Fibroblast of mammary gland (primary cell): Measurements from ENCODE around the gene NDUFS4.

Experiments
- DNase-seq: peaks from one replicate; pipeline ENCODE4 v3.0.0-alpha.2; 2010; ENCODE audit warnings: low read depth
- H3K4me3 ChIP-seq: 2 replicates; pipeline ENCODE4 v1.5.1; 2011; ENCODE audit warnings: low read depth, mild to moderate bottlenecking, low read length, moderate library complexity; ENCODE audit not compliant: control insufficient read depth
- TF ChIP-seq, protein P1 (sequence below): conservative IDR thresholded peaks from 2 replicates; pipeline ENCODE4 v1.5.1; 2011; ENCODE audit warnings: low read depth, low read length, inconsistent platforms; ENCODE audit not compliant: control insufficient read depth, insufficient read depth

Gene NDUFS4

DNA sequence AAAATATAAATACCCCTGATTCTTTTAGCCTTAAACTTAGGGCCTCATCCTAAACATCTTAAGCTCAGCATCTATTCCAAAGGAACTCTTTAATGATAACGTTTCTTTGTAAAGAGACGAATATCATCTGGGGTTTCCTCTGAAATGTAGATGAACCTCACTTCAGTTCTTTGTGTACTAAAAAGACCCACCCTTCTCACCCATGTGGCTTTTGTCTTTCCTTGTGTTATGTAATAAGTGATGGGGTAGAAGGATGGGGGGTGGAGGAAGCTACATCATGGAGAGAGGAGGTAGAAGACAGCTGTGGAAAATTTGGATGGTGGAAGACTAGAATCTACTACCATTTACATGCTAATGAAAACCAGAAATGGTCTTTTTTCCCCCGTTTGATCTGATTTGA, 111.0 kb downstream of the NDUFS4 start:
- TF ChIP-seq, protein P1, sequence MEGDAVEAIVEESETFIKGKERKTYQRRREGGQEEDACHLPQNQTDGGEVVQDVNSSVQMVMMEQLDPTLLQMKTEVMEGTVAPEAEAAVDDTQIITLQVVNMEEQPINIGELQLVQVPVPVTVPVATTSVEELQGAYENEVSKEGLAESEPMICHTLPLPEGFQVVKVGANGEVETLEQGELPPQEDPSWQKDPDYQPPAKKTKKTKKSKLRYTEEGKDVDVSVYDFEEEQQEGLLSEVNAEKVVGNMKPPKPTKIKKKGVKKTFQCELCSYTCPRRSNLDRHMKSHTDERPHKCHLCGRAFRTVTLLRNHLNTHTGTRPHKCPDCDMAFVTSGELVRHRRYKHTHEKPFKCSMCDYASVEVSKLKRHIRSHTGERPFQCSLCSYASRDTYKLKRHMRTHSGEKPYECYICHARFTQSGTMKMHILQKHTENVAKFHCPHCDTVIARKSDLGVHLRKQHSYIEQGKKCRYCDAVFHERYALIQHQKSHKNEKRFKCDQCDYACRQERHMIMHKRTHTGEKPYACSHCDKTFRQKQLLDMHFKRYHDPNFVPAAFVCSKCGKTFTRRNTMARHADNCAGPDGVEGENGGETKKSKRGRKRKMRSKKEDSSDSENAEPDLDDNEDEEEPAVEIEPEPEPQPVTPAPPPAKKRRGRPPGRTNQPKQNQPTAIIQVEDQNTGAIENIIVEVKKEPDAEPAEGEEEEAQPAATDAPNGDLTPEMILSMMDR: no peak
- no peak for DNase-seq
- no peak overlapping the region for H3K4me3 ChIP-seq

DNA sequence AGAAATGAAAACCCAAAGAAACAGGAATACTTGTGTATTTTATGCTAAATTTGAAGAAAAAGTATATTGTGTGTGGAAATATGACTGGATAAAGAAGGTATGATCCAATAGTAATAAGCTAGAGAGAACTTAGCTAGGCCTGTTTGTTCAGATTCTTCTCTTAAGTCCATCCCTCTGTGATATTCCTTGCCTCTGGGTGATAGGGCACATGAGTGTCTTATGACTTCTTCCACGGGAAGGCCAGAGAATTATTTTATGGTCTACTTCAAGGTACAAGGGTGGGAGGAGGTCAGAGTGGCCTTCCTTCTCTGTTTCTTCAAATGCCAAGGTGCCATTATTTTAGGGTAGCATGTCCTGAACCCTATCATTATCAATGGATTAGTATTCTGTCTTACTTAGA, 113.7 kb downstream of the NDUFS4 start:
- H3K4me3 ChIP-seq: no peak overlapping the region
- DNase-seq: no peak
- TF ChIP-seq, protein P1: no peak

DNA sequence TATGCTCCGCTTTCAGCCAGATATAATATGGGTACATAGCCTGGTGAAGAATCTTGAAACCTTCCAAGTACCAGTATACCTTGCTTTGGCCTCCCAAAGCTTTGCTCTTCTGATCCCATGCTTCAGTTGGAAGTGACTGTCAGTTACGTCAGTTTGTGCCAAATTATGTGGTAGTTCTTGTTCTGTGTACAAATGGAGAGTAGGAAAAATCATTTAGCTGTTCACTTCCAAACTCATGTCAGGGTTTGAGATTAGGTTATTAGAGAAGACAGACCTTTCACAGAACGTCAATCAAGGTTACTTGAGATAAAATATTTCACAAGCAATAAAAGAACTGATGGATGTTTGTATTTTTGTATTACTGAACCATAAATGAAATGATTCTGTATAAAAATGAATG, 117.2 kb downstream of the NDUFS4 start:
- H3K4me3 ChIP-seq: no peak overlapping the region
- TF ChIP-seq, protein P1: no peak
- no peak for DNase-seq

DNA sequence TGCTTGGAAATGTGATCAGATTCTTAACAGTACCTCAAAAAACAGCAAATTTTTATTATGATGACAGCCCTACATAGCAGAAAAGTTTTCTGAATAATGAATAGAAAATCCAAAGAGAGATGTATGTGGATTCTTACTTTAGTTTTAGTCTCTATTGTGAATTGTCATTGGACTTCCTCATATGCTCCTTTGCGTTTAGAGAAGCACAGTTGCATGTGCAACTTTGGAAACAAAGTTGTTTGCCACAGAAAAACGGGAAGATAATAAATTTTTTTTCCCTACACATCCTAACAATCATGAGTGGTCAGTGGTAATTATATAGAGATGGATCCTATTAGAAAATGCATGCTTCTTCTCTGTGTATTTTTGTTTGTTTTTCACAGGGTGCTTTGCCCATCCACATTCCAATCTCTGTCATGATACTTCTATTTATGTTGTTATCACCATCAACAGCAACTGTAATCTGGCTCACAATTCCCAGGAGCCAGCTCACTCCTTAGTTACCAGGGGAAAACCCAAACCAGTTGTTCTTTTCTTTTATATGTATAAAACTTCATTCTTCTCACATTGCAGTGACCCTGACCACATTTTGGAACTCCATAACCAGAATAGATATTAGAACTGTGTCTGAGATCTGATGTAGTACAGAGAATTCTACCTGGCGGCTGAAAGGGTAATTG, 118.7 kb downstream of the NDUFS4 start:
- no peak overlapping the region for H3K4me3 ChIP-seq
- TF ChIP-seq, protein P1: no peak
- DNase-seq: peak; percentile 8

DNA sequence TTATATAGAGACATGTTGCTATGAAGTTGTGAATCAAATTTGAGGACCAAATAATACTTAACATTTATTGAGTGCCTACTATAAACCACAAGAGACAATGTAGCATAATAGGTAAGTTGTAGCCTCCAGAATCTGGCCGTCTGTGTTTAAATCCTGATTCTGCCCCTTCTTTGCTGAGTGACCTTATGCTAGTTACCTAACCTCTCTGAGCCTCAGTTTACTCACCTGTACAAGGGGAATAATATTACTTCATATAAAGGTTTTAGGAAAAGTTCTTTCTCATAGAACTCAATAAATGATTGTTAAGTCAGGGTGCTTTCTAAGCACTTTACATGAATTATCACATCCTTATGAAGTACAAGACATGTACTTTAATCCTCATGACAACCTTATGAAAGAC, 120.6 kb downstream of the NDUFS4 start:
- TF ChIP-seq, protein P1: no peak
- H3K4me3 ChIP-seq: no peak overlapping the region
- DNase-seq: no peak

DNA sequence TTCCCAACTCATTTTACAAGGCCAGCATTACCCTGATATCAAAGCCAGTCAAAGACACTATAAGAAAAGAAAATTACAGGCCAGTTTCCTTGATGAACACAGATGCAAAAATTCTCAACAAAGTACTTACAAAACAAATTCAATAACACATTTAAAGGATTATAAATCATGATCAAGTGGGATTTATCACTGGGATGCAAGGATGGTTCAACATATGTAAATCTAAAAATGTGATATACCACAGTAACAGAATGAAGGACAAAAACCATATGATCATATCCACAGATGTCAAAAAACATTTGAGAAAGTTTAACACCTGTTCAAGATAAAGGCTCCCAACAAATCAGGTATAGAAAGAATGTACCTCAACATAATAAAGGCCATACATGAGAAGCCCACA, 130.6 kb downstream of the NDUFS4 start:
- TF ChIP-seq, protein P1: no peak
- H3K4me3 ChIP-seq: no peak overlapping the region
- no peak for DNase-seq
